OCI-LY7 (cell line): Measurements from ENCODE around the gene INTS3. TPM values are rescaled to one million over a fixed set of nuclear protein-coding genes. Genes with fewer than 3 reads are reported as not detected.

Experiments used
- BruUV-seq: library from RNA; stranded (reverse); fragments of 400-500 nt; replicated peaks from 2 replicates; lab custom pipeline; 2021; lab: Mats Ljungman, UMichigan
- CTCF ChIA-PET: fragments of 300-600 bp; sonication (Branson Sonifier 250); formaldehyde crosslinking; loops from one replicate; lab custom pipeline; 2022; ENCODE audit warnings: antibody characterized with exemption; ENCODE audit not compliant: unreplicated experiment; lab: Charles Lee
- POLR2A ChIA-PET: fragments of 300-600 bp; sonication (Branson Sonifier 250); formaldehyde crosslinking; loops from one replicate; lab custom pipeline; 2022; ENCODE audit warnings: antibody characterized with exemption; lab: Charles Lee
- DNase-seq: peaks from one replicate; pipeline ENCODE4 v3.0.0-alpha.2; 2015; ENCODE audit warnings: low spot score
- H2AFZ ChIP-seq: fragments of 200-600 bp; sonication (generic), shearing (Covaris generic); 2 replicates; pipeline ENCODE4 v1.6.1; 2014; ENCODE audit warnings: mild to moderate bottlenecking, antibody characterized with exemption, low read length, moderate library complexity
- H3K27ac ChIP-seq: fragments of 200-600 bp; sonication (generic); 2 replicates; pipeline ENCODE4 v1.5.1; 2014; ENCODE audit warnings: mixed run types, low read depth, mild to moderate bottlenecking, moderate library complexity, low read length, inconsistent platforms; ENCODE audit not compliant: poor library complexity, severe bottlenecking
- H3K36me3 ChIP-seq: fragments of 200-600 bp; sonication (generic); 2 replicates; pipeline ENCODE4 v1.6.1; 2014; ENCODE audit warnings: mild to moderate bottlenecking, antibody characterized with exemption, low read length, moderate library complexity, mixed read lengths; ENCODE audit not compliant: insufficient read depth
- H3K4me1 ChIP-seq: fragments of 200-600 bp; sonication (generic); 2 replicates; pipeline ENCODE4 v1.5.1; 2014; ENCODE audit warnings: mild to moderate bottlenecking, low read length; ENCODE audit not compliant: insufficient read depth, poor library complexity, severe bottlenecking
- H3K4me2 ChIP-seq: fragments of 200-600 bp; sonication (generic); 2 replicates; pipeline ENCODE4 v1.6.1; 2014; ENCODE audit warnings: mild to moderate bottlenecking, low read length
- H3K4me3 ChIP-seq: fragments of 200-600 bp; sonication (generic); 2 replicates; pipeline ENCODE4 v1.5.1; 2014; ENCODE audit warnings: mild to moderate bottlenecking, low read depth, low read length; ENCODE audit not compliant: poor library complexity, severe bottlenecking
- H3K79me2 ChIP-seq: fragments of 200-600 bp; sonication (generic); 2 replicates; pipeline ENCODE4 v1.6.1; 2016; ENCODE audit warnings: low read depth, mild to moderate bottlenecking, low read length, moderate library complexity, mixed read lengths; ENCODE audit not compliant: insufficient read depth
- H3K9me2 ChIP-seq: fragments of 200-600 bp; sonication (generic); 2 replicates; pipeline ENCODE4 v1.6.1; 2016; ENCODE audit warnings: mild to moderate bottlenecking, low read length, mixed read lengths; ENCODE audit not compliant: insufficient read depth
- H3K9me3 ChIP-seq: fragments of 200-600 bp; sonication (generic); 2 replicates; pipeline ENCODE4 v1.6.1; 2014; ENCODE audit warnings: mild to moderate bottlenecking, mixed run types, low read length, mixed read lengths
- H4K20me1 ChIP-seq: fragments of 200-600 bp; sonication (generic); 2 replicates; pipeline ENCODE4 v1.6.1; 2014; ENCODE audit warnings: mild to moderate bottlenecking, antibody characterized with exemption, low read length, moderate library complexity, mixed read lengths; ENCODE audit not compliant: insufficient read depth
- EZH2phosphoT487 ChIP-seq: fragments of 200-600 bp; sonication (generic); IDR thresholded peaks from 2 replicates; pipeline ENCODE4 v1.6.1; 2018; ENCODE audit warnings: low read depth, borderline replicate concordance, mild to moderate bottlenecking, mixed run types, antibody characterized with exemption, low read length, moderate library complexity, mixed read lengths
- intact Hi-C: fragments of 100-400 bp; cut with micrococcal nuclease; formaldehyde crosslinking; loops from one replicate; pipeline ENCODE4 v1.10.0; 2022; ENCODE audit not compliant: unreplicated experiment
- total RNA-seq, 2 experiments: library from RNA; depleted of rRNA in 1 of 2; stranded (reverse); fragments of >200 nt in 1 of 2; shearing (Covaris generic) in 1 of 2; gene quantifications; 2 replicates each; pipeline ENCODE4 v1.2.3, GENCODE V29; 2014 to 2022
- TF ChIP-seq, protein P1 (sequence below): fragments of 200-600 bp; sonication (generic); conservative IDR thresholded peaks from 2 replicates; pipeline ENCODE4 v1.5.1; 2014; ENCODE audit warnings: mild to moderate bottlenecking, antibody characterized with exemption, low read length, moderate library complexity, mixed read lengths

The INTS3 gene
- total RNA-seq, 2 experiments from 2014 or later: 33.5 to 67.3 TPM

DNA sequence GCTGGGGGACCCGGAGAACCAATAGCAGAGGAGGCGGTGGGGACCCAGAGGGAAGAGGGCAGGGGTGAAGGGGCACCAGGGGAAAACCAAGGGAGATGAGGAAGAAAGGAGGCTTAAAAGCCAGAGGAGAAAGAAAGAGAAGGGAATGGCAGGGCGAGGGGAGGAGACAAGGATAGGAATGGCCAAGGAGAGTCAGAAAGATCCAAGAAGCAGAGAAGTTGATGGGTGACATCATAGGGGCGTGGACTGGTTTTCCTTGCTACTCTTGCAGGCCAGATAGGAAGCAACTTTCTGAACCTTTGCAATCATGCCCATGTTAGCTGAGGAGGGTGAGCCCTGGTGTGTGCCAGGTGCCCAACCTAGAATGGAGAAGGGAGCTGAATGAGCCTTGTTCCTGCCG, 44.0 kb upstream of the INTS3 start:
- POLR2A ChIA-PET: no interaction called here
- no peaks in the 10 kb centered on the region for H3K9me3 ChIP-seq
- no TSS peak for BruUV-seq
- no peak overlapping the region for H3K4me3 ChIP-seq
- no peaks in the 10 kb centered on the region for H3K9me2 ChIP-seq
- H2AFZ ChIP-seq: no peak overlapping the region
- H4K20me1 ChIP-seq: no peaks in the 10 kb centered on the region
- no peak overlapping the region for H3K4me2 ChIP-seq
- H3K4me1 ChIP-seq: peaks cover 6% of the 10 kb centered on the region
- no peaks in the 10 kb centered on the region for H3K36me3 ChIP-seq
- DNase-seq: no peak
- no peaks in the 10 kb centered on the region for H3K79me2 ChIP-seq
- TF ChIP-seq, protein P1, sequence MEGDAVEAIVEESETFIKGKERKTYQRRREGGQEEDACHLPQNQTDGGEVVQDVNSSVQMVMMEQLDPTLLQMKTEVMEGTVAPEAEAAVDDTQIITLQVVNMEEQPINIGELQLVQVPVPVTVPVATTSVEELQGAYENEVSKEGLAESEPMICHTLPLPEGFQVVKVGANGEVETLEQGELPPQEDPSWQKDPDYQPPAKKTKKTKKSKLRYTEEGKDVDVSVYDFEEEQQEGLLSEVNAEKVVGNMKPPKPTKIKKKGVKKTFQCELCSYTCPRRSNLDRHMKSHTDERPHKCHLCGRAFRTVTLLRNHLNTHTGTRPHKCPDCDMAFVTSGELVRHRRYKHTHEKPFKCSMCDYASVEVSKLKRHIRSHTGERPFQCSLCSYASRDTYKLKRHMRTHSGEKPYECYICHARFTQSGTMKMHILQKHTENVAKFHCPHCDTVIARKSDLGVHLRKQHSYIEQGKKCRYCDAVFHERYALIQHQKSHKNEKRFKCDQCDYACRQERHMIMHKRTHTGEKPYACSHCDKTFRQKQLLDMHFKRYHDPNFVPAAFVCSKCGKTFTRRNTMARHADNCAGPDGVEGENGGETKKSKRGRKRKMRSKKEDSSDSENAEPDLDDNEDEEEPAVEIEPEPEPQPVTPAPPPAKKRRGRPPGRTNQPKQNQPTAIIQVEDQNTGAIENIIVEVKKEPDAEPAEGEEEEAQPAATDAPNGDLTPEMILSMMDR: no peak
- TF ChIP-seq EZH2phosphoT487: no peak
- intact Hi-C loops: no loop called here
- H3K27ac ChIP-seq: no peak overlapping the region
- CTCF ChIA-PET: no interaction called here

- no peak overlapping the region for H3K4me3 ChIP-seq
- DNase-seq: no peak
- no peaks in the 10 kb centered on the region for H3K9me3 ChIP-seq
- no peaks in the 10 kb centered on the region for H3K79me2 ChIP-seq
- no peak overlapping the region for H3K27ac ChIP-seq
- no peak overlapping the region for H2AFZ ChIP-seq
- ChIA-PET POLR2A (no interaction called here), CTCF (no interaction called here)
- H3K9me2 ChIP-seq: no peaks in the 10 kb centered on the region
- H3K4me1 ChIP-seq: peaks cover 12% of the 10 kb centered on the region
- intact Hi-C loops: no loop called here
- no TSS peak for BruUV-seq
- H3K36me3 ChIP-seq: no peaks in the 10 kb centered on the region
- no peak for TF ChIP-seq EZH2phosphoT487
- TF ChIP-seq, protein P1: no peak
- no peaks in the 10 kb centered on the region for H4K20me1 ChIP-seq
- no peak overlapping the region for H3K4me2 ChIP-seq
These were observed 43.0 kb upstream of the INTS3 start for GRCh38 chr1:153684892-153685291.

DNA sequence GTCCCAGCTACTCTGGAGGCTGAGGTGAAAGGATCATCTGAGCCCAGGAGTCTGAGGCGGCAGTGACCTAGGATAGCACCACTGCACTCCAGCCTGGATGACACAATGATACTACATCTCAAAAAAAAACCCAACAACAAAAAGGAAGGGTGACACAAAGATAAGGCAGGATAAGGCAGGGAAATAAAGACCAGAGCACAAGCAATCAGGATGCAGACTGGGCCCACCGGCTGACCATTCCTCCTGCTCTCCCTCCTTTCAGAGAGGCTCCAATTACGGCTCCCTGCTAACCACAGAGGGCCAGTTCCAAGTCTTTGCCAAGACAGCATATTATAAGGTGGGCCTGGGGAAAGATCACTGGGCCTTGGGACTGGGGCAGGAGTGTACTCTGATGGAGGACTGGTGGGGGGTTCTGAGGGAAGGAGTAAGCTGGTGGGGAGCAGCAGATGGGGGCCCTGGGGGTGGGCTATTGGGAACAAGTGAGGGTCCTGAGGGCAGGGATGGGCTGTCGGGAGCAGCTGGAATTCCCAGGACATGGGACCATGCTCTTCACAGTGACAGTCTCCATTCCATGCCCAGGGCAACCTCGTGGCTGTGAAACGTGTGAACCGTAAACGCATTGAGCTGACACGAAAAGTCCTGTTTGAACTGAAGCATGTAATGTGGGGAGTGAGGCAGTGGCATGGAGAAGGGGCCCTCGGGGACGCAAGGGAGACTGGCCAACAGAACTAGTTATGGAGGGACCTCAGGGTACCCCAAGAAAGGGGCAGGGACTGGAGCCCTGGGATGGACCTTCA, 42.1 kb upstream of the INTS3 start:
- no TSS peak for BruUV-seq
- H3K4me3 ChIP-seq: no peak overlapping the region
- peaks cover 12% of the 10 kb centered on the region for H3K4me1 ChIP-seq
- no peaks in the 10 kb centered on the region for H4K20me1 ChIP-seq
- TF ChIP-seq EZH2phosphoT487: no peak
- TF ChIP-seq, protein P1: no peak
- no peak overlapping the region for H3K27ac ChIP-seq
- no peaks in the 10 kb centered on the region for H3K36me3 ChIP-seq
- intact Hi-C loops: no loop called here
- no peaks in the 10 kb centered on the region for H3K79me2 ChIP-seq
- H2AFZ ChIP-seq: no peak overlapping the region
- ChIA-PET CTCF (no interaction called here), POLR2A (interaction anchor here (0.5 kb wide), 1 partner anchor 40 kb away, joined by 3 read pairs; no protein-coding TSS in a partner anchor)
- no peak overlapping the region for H3K4me2 ChIP-seq
- no peak for DNase-seq
- no peaks in the 10 kb centered on the region for H3K9me2 ChIP-seq
- H3K9me3 ChIP-seq: no peaks in the 10 kb centered on the region
